GM10847 (cell line): ENCODE data around the gene CRTAC1.

Experiments used
- POLR2A ChIP-seq: IDR thresholded peaks from 2 replicates; pipeline ENCODE4 v1.6.1; 2011; ENCODE audit not compliant: insufficient read length; ENCODE audit errors: extremely low read depth

The CRTAC1 gene

DNA sequence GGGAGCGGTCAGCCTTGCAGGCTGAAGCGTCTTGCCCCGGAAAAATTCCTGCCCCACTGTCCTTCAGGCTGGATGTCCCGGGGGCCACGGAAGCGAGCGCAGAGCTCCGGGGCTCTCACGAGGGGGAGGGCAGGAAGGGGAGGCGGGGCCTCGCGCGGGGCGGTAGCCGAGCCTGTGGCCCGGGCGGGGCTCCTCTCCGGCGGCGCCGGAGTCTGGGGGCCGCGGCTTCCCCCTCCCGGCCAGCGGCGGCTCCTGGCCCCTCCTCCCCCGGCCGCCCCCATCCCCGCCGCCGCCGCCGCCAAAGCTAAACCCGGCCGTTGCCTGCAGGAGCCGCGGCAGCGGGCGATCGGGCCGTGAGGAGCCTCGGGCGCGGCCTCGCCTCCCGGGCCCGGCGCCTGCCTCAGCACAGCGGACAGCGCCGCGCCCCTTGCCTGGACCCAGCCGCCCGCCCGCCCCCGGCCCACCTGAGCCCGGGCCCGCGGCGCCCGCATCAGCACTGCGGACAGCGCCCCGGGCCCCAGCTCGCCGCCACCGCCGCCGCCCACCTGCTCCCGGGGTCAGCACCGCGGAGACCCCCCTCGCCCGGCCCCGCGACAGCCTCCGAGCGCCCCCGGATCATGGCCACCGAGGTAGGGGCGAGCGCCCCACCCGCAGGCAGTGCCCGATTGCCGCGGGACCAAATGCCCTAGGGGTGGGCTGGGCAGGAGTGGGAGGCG lies 180.6 kb downstream of the CRTAC1 start, which contains the start of gene GOLGA7B:
TSS of gene GOLGA7B (plus strand) at position 157 of the 716 bp plus-strand sequence. CDS start at position 618, 461 bp downstream.
- TF ChIP-seq POLR2A: no peak

DNA sequence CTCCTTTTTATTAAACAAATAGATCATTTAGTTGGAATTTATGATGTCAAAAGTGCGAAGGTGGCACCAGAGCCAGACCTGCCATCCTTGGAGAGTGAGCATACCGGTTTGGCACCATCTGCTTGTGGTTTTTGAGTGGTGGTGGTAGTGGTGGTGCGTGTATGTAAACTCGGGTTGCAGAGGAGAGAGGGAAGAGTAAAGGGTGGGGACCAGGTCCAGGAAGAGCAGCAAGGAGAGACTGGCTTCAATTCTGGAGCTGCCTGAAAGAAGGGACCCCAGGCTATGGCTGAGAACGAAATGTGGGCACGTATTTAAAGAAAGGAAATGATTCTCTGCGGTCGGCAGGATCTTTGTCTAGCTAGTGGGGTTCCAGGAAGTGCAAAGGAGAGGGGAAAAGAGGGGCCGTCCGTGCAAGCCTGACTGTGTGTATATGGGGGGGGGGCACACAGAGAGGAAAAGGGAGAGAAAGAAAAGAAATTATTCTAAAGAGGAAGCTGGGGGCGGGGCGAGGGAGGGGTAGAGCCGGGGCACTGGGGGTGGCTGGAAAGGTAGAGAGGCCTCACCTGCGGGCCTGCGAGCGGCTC lies 181.2 kb downstream of the CRTAC1 start:
- TF ChIP-seq POLR2A: no peak

DNA sequence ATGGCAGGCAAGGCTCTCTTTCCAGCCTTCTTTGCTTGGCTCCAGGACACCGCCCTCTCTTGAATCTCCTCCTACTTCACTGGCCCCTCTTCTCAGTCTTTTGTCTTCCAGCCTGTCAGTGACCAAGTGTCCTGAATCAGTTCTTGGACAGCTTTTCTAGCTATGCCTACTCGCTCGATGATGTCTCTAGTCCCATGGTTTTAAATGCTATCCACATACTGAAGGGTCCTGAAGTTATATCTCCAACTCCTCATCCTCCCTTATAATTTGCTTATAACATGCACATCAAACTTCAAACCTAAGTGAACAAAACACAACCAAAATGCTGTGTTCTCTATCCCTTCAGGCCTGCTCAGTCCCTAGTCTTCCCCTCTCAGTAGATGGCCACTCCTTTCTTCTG lies 185.7 kb downstream of the CRTAC1 start:
- TF ChIP-seq POLR2A: no peak

DNA sequence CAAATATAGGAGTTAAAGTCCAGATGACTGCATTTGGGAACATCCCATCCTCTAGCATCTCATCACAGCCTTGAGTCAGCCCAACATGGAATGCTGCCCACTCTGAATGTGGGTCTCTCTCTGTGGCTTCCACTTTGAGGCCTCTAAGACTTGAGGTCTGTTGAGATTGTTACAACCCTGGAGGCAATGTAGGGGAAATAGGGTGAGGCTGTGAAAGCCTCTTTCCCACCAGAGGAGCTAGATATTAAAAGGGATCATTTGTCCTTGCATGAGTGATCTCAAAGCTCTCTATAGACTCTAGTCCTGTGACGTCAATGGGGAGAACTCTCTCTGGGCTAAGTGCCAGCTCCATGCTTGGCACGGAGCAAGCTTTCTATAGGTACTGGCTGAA lies 187.1 kb downstream of the CRTAC1 start:
- TF ChIP-seq POLR2A: no peak

DNA sequence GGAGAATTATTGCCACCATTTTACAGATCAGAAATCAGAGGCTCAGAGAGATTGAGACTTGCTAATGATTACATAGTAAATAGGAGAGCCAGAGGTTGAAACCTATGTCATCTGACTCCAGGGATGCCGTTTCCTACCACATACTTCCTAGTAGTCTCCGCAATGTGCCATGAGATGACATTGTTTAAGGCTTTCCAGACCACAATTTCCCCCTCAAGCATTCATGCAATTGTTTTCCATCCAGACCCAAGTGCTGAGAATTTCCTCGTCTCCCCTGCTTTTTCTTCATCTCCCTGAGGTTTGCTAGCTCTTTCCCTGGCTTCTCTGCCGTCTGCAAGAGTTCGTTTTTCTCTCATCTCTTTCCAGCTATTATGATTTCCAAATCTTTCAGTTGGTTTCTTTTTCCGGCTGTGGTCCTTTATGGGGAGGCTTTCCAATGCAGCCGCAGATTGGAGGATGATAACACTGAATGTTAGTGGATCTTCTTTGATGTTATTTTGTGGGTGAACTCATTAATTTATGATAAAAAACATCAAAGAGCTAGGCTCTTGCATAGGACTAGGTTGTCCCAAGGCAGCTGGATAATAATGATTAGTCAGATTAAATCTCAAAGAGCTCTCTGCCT lies 187.7 kb downstream of the CRTAC1 start:
- no peak for TF ChIP-seq POLR2A

DNA sequence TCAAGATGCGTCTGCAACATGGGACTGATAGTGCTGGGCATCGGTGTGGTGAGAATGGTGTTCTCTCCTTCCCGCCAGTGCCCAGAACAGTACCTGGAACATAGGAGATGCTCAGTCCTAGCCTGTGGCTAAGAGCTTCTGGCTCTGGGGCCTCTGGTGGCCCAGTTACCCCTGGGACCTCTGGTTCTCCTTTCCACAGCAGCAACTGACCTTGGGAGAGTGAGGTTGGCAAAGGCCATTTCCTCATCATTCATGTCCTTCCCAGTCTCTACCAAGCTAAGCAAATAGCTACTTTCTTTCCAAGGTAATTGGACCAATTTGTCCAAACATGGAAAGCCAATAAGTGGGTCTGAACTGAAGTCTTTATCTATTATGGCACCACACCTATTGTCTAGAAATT lies 192.3 kb downstream of the CRTAC1 start:
- no peak for TF ChIP-seq POLR2A

DNA sequence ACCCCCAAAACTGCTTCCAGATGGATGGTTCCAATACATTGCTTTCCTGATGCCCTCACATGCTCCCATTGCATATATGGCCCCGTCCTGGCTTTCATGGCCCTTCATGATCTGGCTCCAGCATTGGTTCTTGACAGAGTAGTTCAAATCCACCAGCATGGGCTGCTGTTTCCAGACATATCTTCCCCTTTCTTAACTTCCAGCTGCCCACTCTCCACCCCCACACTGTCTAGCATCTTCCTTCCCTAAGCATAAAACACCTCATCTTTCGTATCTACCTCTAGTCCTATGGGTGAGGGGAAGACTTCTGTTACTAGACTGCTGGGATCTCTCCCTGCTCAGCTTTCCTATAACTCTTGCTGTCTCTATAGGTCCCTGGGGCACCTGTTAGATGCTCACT lies 194.0 kb downstream of the CRTAC1 start:
- TF ChIP-seq POLR2A: no peak

DNA sequence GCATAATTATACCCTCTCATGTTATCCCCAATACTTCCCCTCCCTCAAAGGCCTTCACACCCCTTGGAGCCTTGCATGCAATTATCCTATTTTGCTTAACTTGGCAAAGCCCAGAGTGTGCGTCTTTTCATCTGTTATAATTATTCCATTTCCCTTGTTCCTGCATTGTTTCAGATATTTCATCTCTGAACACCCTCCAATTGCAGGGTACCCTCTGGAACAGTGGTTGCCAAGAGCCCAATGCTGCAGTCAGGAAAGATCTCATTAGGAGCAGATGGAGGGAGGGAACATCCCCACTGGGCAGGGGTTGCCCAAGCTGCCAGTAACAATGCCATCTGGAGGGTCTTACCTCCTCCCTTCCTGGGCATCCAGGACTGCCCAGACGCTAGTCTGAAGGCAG lies 199.2 kb downstream of the CRTAC1 start:
- TF ChIP-seq POLR2A: no peak

DNA sequence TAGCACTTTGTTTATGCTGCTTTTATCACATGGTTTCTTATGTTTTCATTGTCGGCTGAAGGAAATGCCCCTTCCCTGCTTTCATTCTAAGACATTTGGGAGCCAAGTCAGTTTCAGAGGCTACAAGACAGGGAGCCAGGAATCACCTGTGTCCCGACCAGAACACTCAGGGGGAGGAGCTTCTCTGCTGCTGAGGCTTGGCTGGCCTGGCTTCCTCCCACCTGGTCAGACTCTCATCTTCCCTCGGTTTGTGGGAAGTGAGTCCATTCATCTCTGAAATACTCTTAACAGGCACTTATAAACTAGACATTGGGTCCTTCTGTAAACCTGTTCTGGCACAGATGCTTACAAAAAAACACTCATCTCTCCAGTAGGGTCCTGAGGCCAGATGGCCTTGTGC lies 200.4 kb downstream of the CRTAC1 start:
- TF ChIP-seq POLR2A: no peak

DNA sequence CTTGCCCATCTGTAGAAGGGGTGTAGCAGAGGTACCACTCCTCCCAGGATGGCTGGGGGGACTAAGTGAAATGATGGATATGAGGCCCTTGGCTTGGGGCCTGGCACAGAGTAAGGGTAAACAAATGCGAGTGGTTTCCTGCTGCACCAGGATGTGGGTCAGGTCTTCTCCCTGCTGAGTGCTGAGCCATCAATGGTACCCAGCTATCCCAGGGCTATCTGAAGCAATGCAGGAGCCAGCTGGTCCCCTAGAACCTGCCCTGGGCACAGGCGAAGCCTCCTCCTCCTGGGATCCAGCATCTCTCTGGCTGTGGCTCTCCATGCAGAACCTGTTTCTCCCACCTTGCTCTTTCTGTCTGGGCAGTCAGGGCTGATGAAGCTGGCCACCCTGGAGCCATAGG lies 201.7 kb downstream of the CRTAC1 start:
- TF ChIP-seq POLR2A: no peak

DNA sequence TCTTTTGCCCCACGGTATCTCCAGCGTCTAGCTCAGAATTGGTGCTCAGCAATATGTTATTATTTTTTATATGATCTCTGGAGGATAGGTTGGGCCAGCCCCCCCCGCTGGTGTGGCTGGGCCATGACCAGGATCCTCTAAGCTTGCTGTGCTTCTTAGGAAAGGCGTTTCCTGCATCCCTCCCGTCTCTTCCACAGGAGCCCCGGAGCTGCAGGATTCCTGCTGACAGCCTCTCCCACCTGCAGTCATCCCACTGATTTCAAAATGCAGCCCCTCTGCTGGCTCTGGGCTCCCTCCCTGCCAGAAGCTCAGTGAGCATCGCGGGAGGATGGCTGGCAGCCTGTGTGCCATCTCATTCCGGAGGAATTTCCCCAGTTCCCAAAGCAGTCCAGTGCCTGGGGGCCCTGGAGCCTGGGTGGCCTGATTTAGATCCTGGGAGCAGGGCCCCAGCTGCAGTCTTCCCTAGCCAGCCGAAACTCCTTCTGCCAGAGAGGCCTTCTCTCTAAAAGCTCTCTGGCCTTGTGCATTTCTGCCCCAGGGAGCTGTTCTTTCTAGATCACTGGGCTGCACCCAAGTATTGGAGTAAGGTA lies 202.6 kb downstream of the CRTAC1 start:
- no peak for TF ChIP-seq POLR2A

DNA sequence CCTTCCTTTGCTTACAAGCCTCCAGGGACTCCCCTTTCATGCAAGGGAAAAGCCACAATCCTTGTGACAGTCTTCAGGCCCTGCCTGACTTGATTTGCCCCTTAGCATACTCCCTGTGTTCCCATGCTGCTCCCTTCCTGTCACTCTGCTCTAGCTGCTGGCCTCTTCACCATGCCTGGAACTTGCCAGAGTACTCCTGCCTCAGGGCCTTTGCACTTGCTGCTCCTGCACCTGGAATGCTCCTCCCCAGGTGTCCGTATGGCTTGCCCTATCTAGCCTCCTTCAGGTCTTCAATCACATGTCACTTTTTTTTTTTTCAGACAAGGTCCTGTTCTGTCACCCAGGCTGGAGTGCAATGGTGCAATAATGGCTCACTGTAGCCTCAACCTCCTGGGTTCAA lies 203.5 kb downstream of the CRTAC1 start:
- TF ChIP-seq POLR2A: no peak

DNA sequence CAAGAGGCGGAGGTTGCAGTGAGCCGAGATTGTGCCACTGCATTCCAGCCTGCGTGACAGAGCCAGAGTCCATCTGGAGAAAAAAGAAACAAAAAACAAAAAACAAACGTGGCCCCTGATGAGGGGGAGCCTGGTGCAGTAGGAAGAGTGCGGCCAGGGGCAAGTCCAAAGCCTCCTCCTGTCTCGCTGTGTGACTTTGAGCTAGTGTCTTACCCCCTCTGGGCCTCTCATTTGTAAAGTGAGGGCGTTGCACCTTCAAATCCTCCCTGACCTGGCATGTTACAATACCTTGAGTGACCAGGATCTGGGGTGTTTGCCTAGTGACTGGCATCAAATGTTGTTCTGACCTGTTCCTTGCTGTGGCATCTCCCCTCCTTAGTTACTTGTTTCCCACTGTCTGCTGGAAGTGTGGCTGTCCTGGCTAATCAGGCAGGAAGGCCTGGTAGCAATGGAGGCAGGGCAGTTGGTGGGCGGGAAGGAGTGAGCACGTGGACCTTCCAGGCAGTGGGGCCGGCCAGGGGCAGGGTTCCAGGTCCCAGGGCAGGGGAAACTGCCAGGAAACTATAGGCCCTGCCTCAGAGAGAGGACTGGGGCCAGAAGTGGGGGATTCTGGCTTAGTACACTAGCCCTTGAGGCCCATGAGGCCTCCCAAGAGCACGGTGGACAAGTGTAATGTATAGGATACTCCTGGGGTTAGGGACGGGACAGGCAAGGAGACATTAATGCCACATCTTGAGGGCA lies 205.2 kb downstream of the CRTAC1 start:
- TF ChIP-seq POLR2A: no peak

DNA sequence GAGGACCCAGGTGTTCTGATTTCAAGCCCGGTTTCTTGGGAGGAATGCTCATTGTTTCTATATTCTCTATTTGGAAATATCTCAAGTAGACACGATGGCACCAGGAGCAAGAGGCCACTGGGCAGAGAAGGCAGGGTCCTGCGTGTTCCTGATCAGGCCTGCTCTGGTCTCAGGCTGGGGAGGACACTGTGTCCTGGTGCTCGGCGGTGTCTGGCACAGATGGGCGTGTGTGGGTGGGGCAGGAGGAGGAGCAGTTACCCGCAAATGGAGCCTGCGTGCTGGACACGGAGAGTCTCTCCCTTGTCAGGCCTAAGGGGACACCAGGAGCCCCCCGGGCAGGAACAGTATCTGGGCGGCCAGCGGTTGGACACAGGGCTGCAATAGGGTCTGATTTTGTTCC lies 206.7 kb downstream of the CRTAC1 start:
- no peak for TF ChIP-seq POLR2A

DNA sequence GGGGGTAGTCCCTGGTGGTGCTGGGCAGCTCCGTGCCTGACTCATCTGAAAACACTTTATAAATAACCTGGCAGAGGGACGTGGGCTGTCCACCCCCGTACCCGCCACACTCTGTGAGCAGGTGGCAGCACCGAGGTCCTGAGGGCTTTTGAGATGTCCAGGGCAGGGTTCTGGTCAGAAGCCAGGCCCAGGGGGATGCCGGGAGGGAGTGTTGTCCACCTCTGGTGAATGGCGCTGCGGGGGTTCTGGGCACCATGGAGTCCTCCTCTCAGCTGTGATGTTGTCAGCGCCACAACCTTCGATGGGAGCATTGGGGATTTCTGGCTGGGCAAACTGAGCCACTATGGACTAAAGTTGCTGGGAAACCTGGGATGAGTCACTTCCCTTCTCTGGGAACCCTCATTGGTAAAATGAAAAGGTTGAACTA lies 208.1 kb downstream of the CRTAC1 start:
- no peak for TF ChIP-seq POLR2A
